Gastroesophageal sphincter (tissue), 3 donors: ENCODE results near the gene LIX1L.

ENCODE experiments used
- POLR2AphosphoS5 ChIP-seq: sonication (generic); formaldehyde crosslinking; IDR thresholded peaks from one replicate; pipeline ENCODE4 v1.6.1; 2017; ENCODE audit warnings: antibody characterized with exemption
- TF ChIP-seq, protein P1 (sequence below), 4 experiments: fragments of 200-600 bp in 2 of 4; fragments of 450-650 bp in 2 of 4; sonication (generic) in 1 of 4; IDR thresholded peaks; one replicate each; pipeline ENCODE4 v1.5.1; 2017 to 2019; ENCODE audit warnings: antibody characterized with exemption in 4 of 4, mild to moderate bottlenecking in 2 of 4, moderate library complexity in 2 of 4

DNA sequence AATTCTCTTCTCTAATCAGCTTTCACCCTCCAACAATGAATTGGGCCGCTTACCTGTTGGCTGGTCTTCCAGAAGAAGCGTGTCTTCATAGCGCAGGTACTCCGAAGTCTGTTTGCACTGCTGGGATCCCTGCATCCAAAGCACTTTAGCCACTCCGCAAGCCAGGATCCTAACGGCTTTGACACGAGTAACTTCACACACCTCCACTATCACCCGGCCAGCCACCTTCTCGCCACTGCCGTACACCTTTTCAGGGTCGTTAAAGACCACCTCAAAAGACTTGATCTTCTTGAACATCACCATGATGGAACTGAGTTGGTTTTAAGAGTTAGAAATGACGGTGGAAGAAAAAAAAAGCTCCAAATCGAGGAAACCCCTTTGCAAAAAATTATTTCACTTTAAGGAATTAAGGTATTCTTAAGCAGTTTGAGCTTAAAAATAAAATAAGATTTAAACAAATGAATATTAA lies 38.2 kb upstream of the LIX1L start:
- TF ChIP-seq, protein P1, sequence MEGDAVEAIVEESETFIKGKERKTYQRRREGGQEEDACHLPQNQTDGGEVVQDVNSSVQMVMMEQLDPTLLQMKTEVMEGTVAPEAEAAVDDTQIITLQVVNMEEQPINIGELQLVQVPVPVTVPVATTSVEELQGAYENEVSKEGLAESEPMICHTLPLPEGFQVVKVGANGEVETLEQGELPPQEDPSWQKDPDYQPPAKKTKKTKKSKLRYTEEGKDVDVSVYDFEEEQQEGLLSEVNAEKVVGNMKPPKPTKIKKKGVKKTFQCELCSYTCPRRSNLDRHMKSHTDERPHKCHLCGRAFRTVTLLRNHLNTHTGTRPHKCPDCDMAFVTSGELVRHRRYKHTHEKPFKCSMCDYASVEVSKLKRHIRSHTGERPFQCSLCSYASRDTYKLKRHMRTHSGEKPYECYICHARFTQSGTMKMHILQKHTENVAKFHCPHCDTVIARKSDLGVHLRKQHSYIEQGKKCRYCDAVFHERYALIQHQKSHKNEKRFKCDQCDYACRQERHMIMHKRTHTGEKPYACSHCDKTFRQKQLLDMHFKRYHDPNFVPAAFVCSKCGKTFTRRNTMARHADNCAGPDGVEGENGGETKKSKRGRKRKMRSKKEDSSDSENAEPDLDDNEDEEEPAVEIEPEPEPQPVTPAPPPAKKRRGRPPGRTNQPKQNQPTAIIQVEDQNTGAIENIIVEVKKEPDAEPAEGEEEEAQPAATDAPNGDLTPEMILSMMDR (IDR thresholded peaks at IDR 0.05), result no peak
- TF ChIP-seq POLR2AphosphoS5, result peak; percentile 16
